Measurements from ENCODE around the gene OGDH. TPM values are rescaled to one million over a fixed set of nuclear protein-coding genes. Genes with fewer than 3 reads are reported as not detected.

The OGDH gene
- total and polyA plus RNA-seq, 2 of the 13 experiments (the other 11 are each of a cell fraction or from before 2014, with no cell fraction given): 17.4 to 25.4 TPM

DNA sequence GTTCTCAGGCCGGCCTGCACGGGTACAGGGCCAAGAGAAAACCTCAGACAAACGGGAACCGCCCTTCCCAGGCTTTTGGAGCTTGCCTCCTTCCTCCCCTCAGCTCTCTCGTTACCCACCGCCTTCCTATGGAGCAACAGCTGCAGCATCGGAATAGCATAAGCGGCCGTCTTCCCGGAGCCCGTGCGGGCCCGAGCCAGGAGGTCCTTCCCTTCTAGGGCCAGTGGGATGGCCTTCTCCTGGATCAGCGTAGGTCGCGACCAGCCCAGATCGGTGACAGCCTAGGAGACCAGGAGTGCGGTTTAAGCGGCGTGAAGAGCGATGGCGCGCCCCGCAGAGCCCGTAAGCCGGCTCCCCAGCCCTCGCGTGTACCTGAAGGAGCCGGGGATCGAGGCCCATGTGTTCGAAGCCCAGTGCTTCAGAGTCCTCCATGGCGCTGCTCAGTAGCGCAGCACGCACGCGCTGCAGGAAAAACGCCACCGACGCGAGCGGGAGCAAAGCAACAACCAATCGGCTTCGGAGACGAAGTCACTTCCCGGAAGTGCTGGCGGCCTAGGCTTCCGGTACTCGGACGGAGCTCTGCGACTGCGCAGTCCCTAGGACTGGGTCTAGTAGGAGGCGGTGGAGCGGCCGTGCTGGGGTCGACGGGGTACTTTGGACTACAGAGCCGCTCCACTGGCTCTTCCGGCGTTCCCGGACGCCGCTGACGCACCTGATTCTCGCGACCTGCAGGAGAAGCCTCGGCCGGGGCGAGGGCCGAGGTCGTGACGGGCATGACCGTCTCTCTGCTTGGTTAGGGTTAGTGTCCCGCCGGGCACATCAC, 32.8 kb upstream of the OGDH start, which contains the start of gene DDX56 (continued):
- TF ChIP-seq PTBP1 (IDR thresholded peaks at IDR 0.05; ENCODE audit: low read depth, low read length, poor library complexity, severe bottlenecking) (no peak), TBP (CRISPR knock-in tag; IDR thresholded peaks at IDR 0.05) (no peak), GATAD1 (CRISPR knock-in tag; IDR thresholded peaks at IDR 0.05) (peak; percentile 96), ZNF484 (CRISPR knock-in tag; IDR thresholded peaks at IDR 0.05; ENCODE audit: borderline replicate concordance, low read depth) (peak; percentile 25; the same call in 1 of the 2 replicates), ZNF256 (CRISPR knock-in tag; conservative IDR thresholded peaks at IDR 0.05) (peak; percentile 95; the same call in 1 of the 2 replicates), GATAD2A (CRISPR knock-in tag; IDR thresholded peaks at IDR 0.05) (peak; percentile 52), ZNF143 (CRISPR knock-in tag; IDR thresholded peaks at IDR 0.05) (peak; percentile 68), DR1 (CRISPR knock-in tag; IDR thresholded peaks at IDR 0.05) (peak; percentile 86), ISX (CRISPR knock-in tag; conservative IDR thresholded peaks at IDR 0.05) (peak; percentile 94), HMG20B (CRISPR knock-in tag; conservative IDR thresholded peaks at IDR 0.05) (no peak), ZNF30 (CRISPR knock-in tag; IDR thresholded peaks at IDR 0.05) (peak; percentile 85), ZEB1 (IDR thresholded peaks at IDR 0.05; ENCODE audit: insufficient replicate concordance, low read depth) (peak; percentile 70), ZNF317 (CRISPR knock-in tag; IDR thresholded peaks at IDR 0.05) (peak; percentile 73), POLR2AphosphoS2 (IDR thresholded peaks at IDR 0.05; ENCODE audit: low read depth, low read length) (no peak)
- TF ChIP-seq, protein P1, sequence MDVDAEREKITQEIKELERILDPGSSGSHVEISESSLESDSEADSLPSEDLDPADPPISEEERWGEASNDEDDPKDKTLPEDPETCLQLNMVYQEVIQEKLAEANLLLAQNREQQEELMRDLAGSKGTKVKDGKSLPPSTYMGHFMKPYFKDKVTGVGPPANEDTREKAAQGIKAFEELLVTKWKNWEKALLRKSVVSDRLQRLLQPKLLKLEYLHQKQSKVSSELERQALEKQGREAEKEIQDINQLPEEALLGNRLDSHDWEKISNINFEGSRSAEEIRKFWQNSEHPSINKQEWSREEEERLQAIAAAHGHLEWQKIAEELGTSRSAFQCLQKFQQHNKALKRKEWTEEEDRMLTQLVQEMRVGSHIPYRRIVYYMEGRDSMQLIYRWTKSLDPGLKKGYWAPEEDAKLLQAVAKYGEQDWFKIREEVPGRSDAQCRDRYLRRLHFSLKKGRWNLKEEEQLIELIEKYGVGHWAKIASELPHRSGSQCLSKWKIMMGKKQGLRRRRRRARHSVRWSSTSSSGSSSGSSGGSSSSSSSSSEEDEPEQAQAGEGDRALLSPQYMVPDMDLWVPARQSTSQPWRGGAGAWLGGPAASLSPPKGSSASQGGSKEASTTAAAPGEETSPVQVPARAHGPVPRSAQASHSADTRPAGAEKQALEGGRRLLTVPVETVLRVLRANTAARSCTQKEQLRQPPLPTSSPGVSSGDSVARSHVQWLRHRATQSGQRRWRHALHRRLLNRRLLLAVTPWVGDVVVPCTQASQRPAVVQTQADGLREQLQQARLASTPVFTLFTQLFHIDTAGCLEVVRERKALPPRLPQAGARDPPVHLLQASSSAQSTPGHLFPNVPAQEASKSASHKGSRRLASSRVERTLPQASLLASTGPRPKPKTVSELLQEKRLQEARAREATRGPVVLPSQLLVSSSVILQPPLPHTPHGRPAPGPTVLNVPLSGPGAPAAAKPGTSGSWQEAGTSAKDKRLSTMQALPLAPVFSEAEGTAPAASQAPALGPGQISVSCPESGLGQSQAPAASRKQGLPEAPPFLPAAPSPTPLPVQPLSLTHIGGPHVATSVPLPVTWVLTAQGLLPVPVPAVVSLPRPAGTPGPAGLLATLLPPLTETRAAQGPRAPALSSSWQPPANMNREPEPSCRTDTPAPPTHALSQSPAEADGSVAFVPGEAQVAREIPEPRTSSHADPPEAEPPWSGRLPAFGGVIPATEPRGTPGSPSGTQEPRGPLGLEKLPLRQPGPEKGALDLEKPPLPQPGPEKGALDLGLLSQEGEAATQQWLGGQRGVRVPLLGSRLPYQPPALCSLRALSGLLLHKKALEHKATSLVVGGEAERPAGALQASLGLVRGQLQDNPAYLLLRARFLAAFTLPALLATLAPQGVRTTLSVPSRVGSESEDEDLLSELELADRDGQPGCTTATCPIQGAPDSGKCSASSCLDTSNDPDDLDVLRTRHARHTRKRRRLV (CRISPR knock-in tag; IDR thresholded peaks at IDR 0.05): peak; percentile 32; the same call in 1 of the 2 replicates
- TF ChIP-seq, protein P2, sequence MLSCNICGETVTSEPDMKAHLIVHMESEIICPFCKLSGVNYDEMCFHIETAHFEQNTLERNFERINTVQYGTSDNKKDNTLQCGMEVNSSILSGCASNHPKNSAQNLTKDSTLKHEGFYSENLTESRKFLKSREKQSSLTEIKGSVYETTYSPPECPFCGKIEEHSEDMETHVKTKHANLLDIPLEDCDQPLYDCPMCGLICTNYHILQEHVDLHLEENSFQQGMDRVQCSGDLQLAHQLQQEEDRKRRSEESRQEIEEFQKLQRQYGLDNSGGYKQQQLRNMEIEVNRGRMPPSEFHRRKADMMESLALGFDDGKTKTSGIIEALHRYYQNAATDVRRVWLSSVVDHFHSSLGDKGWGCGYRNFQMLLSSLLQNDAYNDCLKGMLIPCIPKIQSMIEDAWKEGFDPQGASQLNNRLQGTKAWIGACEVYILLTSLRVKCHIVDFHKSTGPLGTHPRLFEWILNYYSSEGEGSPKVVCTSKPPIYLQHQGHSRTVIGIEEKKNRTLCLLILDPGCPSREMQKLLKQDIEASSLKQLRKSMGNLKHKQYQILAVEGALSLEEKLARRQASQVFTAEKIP (CRISPR knock-in tag; IDR thresholded peaks at IDR 0.05; ENCODE audit: borderline replicate concordance): no peak
- TF ChIP-seq, protein P3, sequence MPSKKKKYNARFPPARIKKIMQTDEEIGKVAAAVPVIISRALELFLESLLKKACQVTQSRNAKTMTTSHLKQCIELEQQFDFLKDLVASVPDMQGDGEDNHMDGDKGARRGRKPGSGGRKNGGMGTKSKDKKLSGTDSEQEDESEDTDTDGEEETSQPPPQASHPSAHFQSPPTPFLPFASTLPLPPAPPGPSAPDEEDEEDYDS (CRISPR knock-in tag; IDR thresholded peaks at IDR 0.05): peak; percentile 86
- TF ChIP-seq, protein P4, sequence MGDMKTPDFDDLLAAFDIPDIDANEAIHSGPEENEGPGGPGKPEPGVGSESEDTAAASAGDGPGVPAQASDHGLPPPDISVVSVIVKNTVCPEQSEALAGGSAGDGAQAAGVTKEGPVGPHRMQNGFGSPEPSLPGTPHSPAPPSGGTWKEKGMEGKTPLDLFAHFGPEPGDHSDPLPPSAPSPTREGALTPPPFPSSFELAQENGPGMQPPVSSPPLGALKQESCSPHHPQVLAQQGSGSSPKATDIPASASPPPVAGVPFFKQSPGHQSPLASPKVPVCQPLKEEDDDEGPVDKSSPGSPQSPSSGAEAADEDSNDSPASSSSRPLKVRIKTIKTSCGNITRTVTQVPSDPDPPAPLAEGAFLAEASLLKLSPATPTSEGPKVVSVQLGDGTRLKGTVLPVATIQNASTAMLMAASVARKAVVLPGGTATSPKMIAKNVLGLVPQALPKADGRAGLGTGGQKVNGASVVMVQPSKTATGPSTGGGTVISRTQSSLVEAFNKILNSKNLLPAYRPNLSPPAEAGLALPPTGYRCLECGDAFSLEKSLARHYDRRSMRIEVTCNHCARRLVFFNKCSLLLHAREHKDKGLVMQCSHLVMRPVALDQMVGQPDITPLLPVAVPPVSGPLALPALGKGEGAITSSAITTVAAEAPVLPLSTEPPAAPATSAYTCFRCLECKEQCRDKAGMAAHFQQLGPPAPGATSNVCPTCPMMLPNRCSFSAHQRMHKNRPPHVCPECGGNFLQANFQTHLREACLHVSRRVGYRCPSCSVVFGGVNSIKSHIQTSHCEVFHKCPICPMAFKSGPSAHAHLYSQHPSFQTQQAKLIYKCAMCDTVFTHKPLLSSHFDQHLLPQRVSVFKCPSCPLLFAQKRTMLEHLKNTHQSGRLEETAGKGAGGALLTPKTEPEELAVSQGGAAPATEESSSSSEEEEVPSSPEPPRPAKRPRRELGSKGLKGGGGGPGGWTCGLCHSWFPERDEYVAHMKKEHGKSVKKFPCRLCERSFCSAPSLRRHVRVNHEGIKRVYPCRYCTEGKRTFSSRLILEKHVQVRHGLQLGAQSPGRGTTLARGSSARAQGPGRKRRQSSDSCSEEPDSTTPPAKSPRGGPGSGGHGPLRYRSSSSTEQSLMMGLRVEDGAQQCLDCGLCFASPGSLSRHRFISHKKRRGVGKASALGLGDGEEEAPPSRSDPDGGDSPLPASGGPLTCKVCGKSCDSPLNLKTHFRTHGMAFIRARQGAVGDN (CRISPR knock-in tag; IDR thresholded peaks at IDR 0.05): peak; percentile 100
